EH (cell line): ENCODE data around the gene ASTE1.
"Not testable (repeated sequence)": the region's sequence is repeated elsewhere in the genome, so short reads cannot be mapped to it uniquely, and the experiment has no call there.

ENCODE experiments used
- DNase-seq: peaks from one replicate; pipeline ENCODE4 v3.0.0-alpha.2; 2015; ENCODE audit warnings: low read depth

ASTE1 gene

GRCh38 chr3:131008326-131008725, 18.3 kb downstream of the ASTE1 start:
- no peak for DNase-seq

DNA sequence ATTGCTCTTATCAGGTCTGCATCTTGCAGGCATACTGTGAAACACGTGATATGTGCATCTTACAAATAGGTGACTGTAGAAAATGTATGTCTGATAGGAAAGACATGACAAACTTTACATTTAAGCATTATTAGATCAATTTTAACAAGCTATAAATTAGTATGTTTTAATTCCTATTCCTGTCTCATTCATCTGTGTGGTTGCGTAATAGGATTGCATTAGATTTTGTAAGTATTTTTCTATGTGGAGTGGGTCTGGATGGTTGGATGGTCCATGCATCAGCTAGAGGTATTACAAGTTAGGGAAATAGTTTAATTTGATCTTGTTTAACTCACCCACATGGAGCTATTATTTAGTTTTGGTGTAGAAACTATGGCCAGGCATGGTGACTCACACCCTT, 18.8 kb downstream of the ASTE1 start:
- peak; percentile 18 for DNase-seq

- DNase-seq = no peak
Observed at GRCh38 chr3:131007256-131007655, 19.4 kb downstream of the ASTE1 start.

DNA sequence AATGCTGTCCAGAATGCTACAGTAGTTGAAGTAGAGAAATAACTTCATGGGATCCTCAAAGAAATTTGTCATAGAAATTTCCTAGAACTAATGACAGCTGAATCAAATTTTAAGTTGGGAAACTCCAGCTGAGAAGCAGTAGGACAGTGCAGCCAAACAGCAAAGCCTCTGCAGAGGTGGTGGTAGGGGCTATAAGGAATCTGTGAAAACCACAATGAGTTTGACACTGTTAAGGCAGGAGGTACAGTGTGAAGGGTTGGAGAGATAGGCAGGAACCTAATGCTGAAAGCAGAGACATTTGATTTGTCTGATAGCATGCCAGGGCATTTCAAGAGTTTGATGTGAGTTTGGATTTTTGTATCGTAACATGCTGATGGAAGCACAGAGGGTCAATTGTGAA, 22.0 kb downstream of the ASTE1 start:
- no peak for DNase-seq

GRCh38 chr3:131001071-131001470, 25.6 kb downstream of the ASTE1 start:
- no peak for DNase-seq

GRCh38 chr3:130997289-130997688, 29.3 kb downstream of the ASTE1 start:
- peak; percentile 4 for DNase-seq

DNA sequence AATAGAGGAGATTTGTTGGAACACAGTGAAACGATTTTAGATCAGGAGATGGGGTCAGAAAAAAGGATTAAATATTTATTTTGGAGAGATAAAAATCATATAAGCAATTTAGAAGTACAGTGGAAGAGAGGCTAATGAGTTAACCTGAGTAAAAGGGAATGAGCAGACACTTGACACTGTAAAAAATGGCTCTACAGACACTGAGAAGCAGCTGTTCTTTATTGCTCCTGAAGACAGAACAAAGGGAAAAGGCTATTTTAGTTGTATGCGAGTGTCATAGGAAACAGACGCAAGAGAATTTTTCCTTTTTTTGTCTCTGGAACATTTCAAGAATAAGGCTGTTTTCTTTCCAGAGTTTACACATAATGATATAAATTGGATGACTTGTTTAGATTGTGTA, 34.3 kb downstream of the ASTE1 start:
- no peak for DNase-seq

DNA sequence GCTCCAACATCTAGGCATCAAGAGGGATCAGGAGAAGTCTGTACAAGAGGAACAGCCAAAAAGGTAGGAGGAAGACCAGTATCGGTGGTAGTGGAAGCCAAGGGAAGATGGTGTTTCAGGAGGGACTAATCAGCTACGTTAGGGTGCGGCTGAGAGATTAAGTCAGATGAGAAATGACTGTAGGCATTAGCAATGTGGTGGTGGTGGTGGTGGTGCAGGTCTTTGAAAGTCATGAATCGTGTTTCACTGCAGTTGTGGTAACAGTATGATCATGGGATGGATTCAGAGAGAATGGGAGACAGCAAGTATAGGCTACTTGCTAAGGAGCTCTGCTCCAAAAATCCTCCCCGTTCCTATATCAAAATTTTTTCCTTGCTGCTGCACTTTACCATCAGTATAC, 35.5 kb downstream of the ASTE1 start:
- no peak for DNase-seq

DNA sequence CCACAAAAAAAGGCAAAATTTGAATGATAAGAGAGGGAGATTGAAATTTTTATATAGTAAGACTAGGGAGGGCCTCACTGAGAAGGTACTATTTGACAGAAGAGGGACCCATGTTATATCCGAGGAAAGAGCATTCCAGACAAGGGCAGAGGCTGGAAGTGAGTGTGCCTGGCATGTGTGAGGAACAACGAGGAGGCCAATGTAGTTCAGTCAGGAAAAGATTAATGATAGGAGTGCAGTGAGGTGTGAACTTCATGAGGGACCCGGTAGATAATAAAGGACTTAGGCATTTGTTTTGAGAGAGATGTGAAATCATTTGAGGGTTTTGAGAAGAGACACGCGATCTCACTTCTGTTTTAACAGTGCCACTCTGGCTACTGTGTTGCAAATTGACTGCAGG, 36.3 kb downstream of the ASTE1 start:
- DNase-seq = no peak

- no peak for DNase-seq
Observed at GRCh38 chr3:130981469-130981868, 45.2 kb downstream of the ASTE1 start.

GRCh38 chr3:130979117-130979516, 47.5 kb downstream of the ASTE1 start:
- DNase-seq = no peak

- no peak for DNase-seq
Observed at GRCh38 chr3:130976706-130977105, 49.9 kb downstream of the ASTE1 start.

DNA sequence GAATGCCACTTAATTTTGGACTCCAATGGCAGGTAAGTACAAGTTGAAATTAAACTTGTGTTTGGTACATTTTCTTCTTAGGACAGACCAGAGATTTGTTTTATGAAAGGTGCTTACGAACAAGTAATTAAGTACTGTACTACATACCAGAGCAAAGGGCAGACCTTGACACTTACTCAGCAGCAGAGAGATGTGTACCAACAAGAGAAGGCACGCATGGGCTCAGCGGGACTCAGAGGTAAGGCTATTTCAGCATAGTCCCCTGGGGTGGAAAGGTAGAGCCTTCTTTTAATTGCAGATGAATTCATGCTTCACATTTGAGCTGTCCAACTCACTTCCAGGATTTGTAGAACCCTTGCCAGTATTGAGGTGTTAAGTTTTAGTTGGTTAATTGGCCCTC, 51.4 kb downstream of the ASTE1 start:
- no peak for DNase-seq

GRCh38 chr3:130974201-130974600, 52.4 kb downstream of the ASTE1 start:
- DNase-seq = no peak

- no peak for DNase-seq
Observed at GRCh38 chr3:130973406-130973805, 53.2 kb downstream of the ASTE1 start.

GRCh38 chr3:130972592-130972991, 54.0 kb downstream of the ASTE1 start:
- DNase-seq = not testable (repeated sequence)

DNA sequence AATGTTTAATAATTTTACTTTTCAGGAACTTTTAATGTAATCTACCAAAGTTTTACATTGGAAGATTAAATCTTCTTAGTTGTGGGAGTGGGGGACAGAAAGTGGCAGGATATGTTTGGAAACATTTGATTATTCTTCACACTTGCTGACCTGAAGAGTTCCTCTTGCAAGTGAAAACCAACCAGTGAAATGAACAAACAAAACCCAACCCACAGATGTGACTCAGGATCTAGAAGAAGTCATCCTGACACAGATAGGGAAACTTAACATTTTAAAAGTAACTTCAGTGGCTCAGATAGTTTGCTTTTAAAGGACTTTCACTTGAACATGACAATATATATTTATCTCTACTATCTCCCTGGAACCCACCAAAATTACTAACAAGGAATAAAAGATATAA, 55.4 kb downstream of the ASTE1 start:
- peak; percentile 23 for DNase-seq

GRCh38 chr3:130969621-130970020, 57.0 kb downstream of the ASTE1 start:
- peak; percentile 47 for DNase-seq

- peak; percentile 76 for DNase-seq
Observed at GRCh38 chr3:130968221-130968620, 58.4 kb downstream of the ASTE1 start.

DNA sequence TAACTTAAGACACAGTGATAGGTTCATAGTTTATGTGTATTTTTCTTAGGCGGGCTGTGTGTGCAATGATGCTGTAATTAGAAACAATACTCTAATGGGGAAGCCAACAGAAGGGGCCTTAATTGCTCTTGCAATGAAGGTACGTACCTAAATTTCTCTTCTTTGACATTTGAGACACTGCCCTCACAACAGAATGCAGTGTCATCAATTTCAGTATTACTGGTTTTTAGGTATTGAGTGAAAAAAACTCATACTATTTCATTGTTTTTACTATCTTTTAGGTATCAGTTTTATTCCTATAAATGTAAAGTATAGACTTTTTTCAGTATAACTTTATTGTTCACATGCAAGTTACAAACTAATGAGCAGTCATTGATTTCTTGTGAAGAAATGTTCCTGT, 59.3 kb downstream of the ASTE1 start:
- no peak for DNase-seq

GRCh38 chr3:130963878-130964277, 62.7 kb downstream of the ASTE1 start:
- peak; percentile 95 for DNase-seq
